HG02981 (cell line): ENCODE data around the gene AACS.

ENCODE experiments used
- ATAC-seq: cut with Tn5 transposase; IDR thresholded peaks from one replicate; pipeline ENCODE4 v1.9.1; 2021; ENCODE audit warnings: mild to moderate bottlenecking, moderate library complexity; ENCODE audit not compliant: unreplicated experiment

AACS gene

GRCh38 chr12:125183187-125184067, 118.2 kb downstream of the AACS start:
- no peak for ATAC-seq

- ATAC-seq: no peak
Observed at GRCh38 chr12:125184213-125184967, 119.2 kb downstream of the AACS start.

- ATAC-seq: no peak
Observed at GRCh38 chr12:125185311-125185739, 120.1 kb downstream of the AACS start.

- ATAC-seq: peak; percentile 45
Observed at GRCh38 chr12:125185740-125186470, 120.7 kb downstream of the AACS start, which contains the start of gene TMEM132B. Gene TMEM132B, plus strand, starts transcription at chr12:125186386.

GRCh38 chr12:125186471-125187147, 121.4 kb downstream of the AACS start:
- ATAC-seq: peak; percentile 5

- ATAC-seq: no peak
Observed at GRCh38 chr12:125187148-125187745, 122.0 kb downstream of the AACS start.

GRCh38 chr12:125187780-125188741, 122.8 kb downstream of the AACS start:
- no peak for ATAC-seq

- ATAC-seq: no peak
Observed at GRCh38 chr12:125189015-125189414, 123.8 kb downstream of the AACS start.

- ATAC-seq: no peak
Observed at GRCh38 chr12:125189502-125189901, 124.3 kb downstream of the AACS start.

- no peak for ATAC-seq
Observed at GRCh38 chr12:125191361-125192087, 126.3 kb downstream of the AACS start.

- no peak for ATAC-seq
Observed at GRCh38 chr12:125192690-125193221, 127.5 kb downstream of the AACS start.
